ENCODE measurements around the gene PRKCA. TPM values are rescaled to one million over a fixed set of nuclear protein-coding genes. Genes with fewer than 3 reads are reported as not detected.
A peak's percentile ranks its signal among the peaks of the same experiment; 100 is the strongest.

The PRKCA gene
- total and polyA plus RNA-seq, 4 donors, result 3.0 to 14.1 (median 5.4) TPM

DNA sequence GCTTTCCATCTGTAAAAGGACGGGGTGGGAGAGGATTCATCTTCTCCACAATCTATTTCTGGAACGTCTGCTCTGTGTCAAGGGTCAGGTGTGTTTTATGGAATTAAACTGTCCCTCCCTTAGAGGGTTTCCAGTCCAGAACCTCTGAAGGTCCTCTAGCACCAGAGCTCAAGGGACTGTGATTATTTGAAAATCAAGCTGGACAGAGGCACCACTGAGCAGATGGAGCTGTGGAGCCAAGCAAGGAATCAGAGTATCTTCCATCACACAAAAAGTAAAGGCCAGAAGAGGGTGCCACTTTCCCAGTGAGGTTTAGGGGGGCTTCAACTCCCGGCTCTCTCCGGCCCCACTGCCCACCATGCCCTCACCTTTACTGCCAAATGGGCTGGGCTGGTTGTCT is 539.3 kb downstream of the PRKCA start (continued):
- TF ChIP-seq, protein P1, sequence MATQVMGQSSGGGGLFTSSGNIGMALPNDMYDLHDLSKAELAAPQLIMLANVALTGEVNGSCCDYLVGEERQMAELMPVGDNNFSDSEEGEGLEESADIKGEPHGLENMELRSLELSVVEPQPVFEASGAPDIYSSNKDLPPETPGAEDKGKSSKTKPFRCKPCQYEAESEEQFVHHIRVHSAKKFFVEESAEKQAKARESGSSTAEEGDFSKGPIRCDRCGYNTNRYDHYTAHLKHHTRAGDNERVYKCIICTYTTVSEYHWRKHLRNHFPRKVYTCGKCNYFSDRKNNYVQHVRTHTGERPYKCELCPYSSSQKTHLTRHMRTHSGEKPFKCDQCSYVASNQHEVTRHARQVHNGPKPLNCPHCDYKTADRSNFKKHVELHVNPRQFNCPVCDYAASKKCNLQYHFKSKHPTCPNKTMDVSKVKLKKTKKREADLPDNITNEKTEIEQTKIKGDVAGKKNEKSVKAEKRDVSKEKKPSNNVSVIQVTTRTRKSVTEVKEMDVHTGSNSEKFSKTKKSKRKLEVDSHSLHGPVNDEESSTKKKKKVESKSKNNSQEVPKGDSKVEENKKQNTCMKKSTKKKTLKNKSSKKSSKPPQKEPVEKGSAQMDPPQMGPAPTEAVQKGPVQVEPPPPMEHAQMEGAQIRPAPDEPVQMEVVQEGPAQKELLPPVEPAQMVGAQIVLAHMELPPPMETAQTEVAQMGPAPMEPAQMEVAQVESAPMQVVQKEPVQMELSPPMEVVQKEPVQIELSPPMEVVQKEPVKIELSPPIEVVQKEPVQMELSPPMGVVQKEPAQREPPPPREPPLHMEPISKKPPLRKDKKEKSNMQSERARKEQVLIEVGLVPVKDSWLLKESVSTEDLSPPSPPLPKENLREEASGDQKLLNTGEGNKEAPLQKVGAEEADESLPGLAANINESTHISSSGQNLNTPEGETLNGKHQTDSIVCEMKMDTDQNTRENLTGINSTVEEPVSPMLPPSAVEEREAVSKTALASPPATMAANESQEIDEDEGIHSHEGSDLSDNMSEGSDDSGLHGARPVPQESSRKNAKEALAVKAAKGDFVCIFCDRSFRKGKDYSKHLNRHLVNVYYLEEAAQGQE (IDR thresholded peaks at IDR 0.05), result no peak
- no peak for TF ChIP-seq TAF1 (conservative IDR thresholded peaks at IDR 0.05)
- no peak for TF ChIP-seq YY1 (IDR thresholded peaks at IDR 0.05)

DNA sequence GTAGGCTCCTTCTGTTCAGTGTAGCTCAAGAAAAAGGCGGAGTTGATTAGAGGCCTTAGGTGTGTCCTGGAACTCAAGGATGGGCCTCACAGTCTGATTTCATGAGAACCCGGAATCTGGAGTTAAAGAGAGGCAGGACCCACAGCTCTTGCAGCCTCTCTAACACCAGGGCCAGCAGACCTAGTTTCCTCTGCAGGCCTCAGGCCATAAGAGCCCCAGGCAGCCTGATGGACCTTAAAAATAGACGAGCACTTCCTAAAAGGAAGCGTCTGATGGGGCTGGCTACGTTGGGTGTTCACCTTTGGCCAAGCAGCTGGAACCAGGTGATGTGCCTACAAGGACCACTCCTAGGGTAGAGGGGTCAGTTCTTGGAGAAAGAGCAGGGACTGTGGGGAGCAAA is 540.1 kb downstream of the PRKCA start:
- peak; percentile 22 for DNase-seq (ENCODE audit: low spot score)
- no peaks in the 10 kb centered on the region for H3K36me3 ChIP-seq (ENCODE audit: control insufficient read depth in 4 of 4, insufficient read depth in 3 of 4, low read depth in 1 of 4, low read length in 3 of 4)
- H3K4me1 ChIP-seq (ENCODE audit: control insufficient read depth in 4 of 4, insufficient read depth in 4 of 4, low read length in 3 of 4), result no peaks in the 10 kb centered on the region
- no peak for TF ChIP-seq HNF4G (IDR thresholded peaks at IDR 0.05)
- TF ChIP-seq JUND (IDR thresholded peaks at IDR 0.05), result no peak
- TF ChIP-seq RAD21 (IDR thresholded peaks at IDR 0.05), result no peak
- no peak for TF ChIP-seq HNF4A (conservative IDR thresholded peaks at IDR 0.05)
- TF ChIP-seq, protein P2, sequence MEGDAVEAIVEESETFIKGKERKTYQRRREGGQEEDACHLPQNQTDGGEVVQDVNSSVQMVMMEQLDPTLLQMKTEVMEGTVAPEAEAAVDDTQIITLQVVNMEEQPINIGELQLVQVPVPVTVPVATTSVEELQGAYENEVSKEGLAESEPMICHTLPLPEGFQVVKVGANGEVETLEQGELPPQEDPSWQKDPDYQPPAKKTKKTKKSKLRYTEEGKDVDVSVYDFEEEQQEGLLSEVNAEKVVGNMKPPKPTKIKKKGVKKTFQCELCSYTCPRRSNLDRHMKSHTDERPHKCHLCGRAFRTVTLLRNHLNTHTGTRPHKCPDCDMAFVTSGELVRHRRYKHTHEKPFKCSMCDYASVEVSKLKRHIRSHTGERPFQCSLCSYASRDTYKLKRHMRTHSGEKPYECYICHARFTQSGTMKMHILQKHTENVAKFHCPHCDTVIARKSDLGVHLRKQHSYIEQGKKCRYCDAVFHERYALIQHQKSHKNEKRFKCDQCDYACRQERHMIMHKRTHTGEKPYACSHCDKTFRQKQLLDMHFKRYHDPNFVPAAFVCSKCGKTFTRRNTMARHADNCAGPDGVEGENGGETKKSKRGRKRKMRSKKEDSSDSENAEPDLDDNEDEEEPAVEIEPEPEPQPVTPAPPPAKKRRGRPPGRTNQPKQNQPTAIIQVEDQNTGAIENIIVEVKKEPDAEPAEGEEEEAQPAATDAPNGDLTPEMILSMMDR (IDR thresholded peaks at IDR 0.05; ENCODE audit: low read depth, low read length, missing input control), result no peak
- TF ChIP-seq YY1 (IDR thresholded peaks at IDR 0.05), result no peak
- TF ChIP-seq, protein P3, sequence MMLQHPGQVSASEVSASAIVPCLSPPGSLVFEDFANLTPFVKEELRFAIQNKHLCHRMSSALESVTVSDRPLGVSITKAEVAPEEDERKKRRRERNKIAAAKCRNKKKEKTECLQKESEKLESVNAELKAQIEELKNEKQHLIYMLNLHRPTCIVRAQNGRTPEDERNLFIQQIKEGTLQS (IDR thresholded peaks at IDR 0.05), result no peak
- TF ChIP-seq, protein P4, sequence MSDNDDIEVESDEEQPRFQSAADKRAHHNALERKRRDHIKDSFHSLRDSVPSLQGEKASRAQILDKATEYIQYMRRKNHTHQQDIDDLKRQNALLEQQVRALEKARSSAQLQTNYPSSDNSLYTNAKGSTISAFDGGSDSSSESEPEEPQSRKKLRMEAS (IDR thresholded peaks at IDR 0.05), result no peak
- TF ChIP-seq, protein P5, sequence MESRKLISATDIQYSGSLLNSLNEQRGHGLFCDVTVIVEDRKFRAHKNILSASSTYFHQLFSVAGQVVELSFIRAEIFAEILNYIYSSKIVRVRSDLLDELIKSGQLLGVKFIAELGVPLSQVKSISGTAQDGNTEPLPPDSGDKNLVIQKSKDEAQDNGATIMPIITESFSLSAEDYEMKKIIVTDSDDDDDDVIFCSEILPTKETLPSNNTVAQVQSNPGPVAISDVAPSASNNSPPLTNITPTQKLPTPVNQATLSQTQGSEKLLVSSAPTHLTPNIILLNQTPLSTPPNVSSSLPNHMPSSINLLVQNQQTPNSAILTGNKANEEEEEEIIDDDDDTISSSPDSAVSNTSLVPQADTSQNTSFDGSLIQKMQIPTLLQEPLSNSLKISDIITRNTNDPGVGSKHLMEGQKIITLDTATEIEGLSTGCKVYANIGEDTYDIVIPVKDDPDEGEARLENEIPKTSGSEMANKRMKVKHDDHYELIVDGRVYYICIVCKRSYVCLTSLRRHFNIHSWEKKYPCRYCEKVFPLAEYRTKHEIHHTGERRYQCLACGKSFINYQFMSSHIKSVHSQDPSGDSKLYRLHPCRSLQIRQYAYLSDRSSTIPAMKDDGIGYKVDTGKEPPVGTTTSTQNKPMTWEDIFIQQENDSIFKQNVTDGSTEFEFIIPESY (IDR thresholded peaks at IDR 0.05), result no peak
- TF ChIP-seq TAF1 (conservative IDR thresholded peaks at IDR 0.05), result no peak
- no peak overlapping the region for H3K9ac ChIP-seq (ENCODE audit: low read depth in 1 of 2, low read length in 2 of 2)
- H3K27me3 ChIP-seq (ENCODE audit: control insufficient read depth in 4 of 4, insufficient read depth in 4 of 4, low read length in 3 of 4), result no peaks in the 10 kb centered on the region
- H3K9me3 ChIP-seq (ENCODE audit: control insufficient read depth in 4 of 4, low read length in 3 of 4), result peaks cover 0 to 2% (median 0%) of the 10 kb centered on the region in 4 donors
- H3K27ac ChIP-seq (ENCODE audit: low read depth in 1 of 2, low read length in 2 of 2), result no peak overlapping the region
- WGBS, result 81% methylated on average over 5 of the region's 5 CpGs
- H3K4me3 ChIP-seq (ENCODE audit: low read depth in 1 of 3, low read length in 3 of 3), result no peak overlapping the region

DNA sequence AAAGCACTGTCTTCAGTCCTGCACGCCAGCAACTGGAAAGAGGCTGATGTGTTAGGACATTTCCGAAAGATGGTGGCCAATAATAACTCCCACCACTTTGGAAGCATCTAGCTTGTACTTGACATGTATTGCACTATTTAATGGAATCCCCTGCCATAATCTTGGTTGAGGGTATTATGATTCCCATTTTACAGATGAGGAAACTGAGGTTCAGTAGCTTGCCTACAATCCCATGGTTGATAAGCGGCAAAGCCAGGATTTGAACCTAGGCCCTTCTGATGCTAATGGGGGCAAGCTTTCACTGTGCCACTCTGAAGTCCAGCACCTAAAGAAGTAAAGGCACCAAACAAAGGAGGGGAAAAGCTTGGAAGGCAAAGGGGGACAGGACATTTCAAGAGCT is 540.5 kb downstream of the PRKCA start:
- TF ChIP-seq RAD21 (IDR thresholded peaks at IDR 0.05) (no peak), YY1 (IDR thresholded peaks at IDR 0.05) (no peak), TAF1 (conservative IDR thresholded peaks at IDR 0.05) (no peak), FOXA2 (IDR thresholded peaks at IDR 0.05) (no peak), NR2F2 (IDR thresholded peaks at IDR 0.05) (no peak), GABPA (IDR thresholded peaks at IDR 0.05 in 1 of 2, conservative IDR thresholded peaks at IDR 0.05 in 1 of 2) (no peak), SP1 (IDR thresholded peaks at IDR 0.05) (no peak), JUND (IDR thresholded peaks at IDR 0.05) (no peak)
- TF ChIP-seq, protein P1 (IDR thresholded peaks at IDR 0.05), result no peak
- TF ChIP-seq, protein P2 (IDR thresholded peaks at IDR 0.05; ENCODE audit: low read depth, low read length, missing input control), result no peak
- TF ChIP-seq, protein P3 (IDR thresholded peaks at IDR 0.05), result no peak
- no peaks in the 10 kb centered on the region for H3K4me1 ChIP-seq (ENCODE audit: control insufficient read depth in 4 of 4, insufficient read depth in 4 of 4, low read length in 3 of 4)
- H3K27ac ChIP-seq (ENCODE audit: low read depth in 1 of 2, low read length in 2 of 2), result no peak overlapping the region
- H3K9ac ChIP-seq (ENCODE audit: low read depth in 1 of 2, low read length in 2 of 2), result no peak overlapping the region
- no peak overlapping the region for H3K4me3 ChIP-seq (ENCODE audit: low read depth in 1 of 3, low read length in 3 of 3)
- DNase-seq (ENCODE audit: low spot score), result no peak
- no peaks in the 10 kb centered on the region for H3K36me3 ChIP-seq (ENCODE audit: control insufficient read depth in 4 of 4, insufficient read depth in 3 of 4, low read depth in 1 of 4, low read length in 3 of 4)
- H3K9me3 ChIP-seq (ENCODE audit: control insufficient read depth in 4 of 4, low read length in 3 of 4), result peaks cover 0 to 2% (median 0%) of the 10 kb centered on the region in 4 donors
- 93% methylated on average over 3 of the region's 3 CpGs for WGBS
- H3K27me3 ChIP-seq (ENCODE audit: control insufficient read depth in 4 of 4, insufficient read depth in 4 of 4, low read length in 3 of 4), result no peaks in the 10 kb centered on the region

Measured in liver (tissue), 9 donors.